ENCODE data around the gene C20orf202.

Gene C20orf202

DNA sequence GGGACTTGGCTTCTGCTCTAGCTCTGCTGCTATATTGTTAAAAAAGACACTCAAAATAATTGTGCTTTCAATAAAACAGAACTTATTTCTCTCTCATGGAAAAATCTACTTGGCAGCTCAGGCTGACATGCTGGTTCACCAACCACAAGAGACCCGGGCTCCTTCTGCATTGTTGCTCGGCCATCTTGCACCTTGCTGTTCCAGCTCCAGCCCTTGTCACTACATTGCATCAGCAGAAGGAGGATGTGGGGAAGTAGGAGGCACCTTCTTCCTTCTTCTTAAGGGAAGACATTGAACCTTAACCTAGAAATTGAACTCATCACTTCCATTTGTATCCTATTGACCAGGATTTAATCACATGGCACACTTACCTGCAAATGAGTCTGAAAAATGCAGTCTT is 6.6 kb upstream of the C20orf202 start:
- H3K4me3 ChIP-seq (ENCODE audit: low read depth, low read length): no peak overlapping the region
- TF ChIP-seq, protein P1, sequence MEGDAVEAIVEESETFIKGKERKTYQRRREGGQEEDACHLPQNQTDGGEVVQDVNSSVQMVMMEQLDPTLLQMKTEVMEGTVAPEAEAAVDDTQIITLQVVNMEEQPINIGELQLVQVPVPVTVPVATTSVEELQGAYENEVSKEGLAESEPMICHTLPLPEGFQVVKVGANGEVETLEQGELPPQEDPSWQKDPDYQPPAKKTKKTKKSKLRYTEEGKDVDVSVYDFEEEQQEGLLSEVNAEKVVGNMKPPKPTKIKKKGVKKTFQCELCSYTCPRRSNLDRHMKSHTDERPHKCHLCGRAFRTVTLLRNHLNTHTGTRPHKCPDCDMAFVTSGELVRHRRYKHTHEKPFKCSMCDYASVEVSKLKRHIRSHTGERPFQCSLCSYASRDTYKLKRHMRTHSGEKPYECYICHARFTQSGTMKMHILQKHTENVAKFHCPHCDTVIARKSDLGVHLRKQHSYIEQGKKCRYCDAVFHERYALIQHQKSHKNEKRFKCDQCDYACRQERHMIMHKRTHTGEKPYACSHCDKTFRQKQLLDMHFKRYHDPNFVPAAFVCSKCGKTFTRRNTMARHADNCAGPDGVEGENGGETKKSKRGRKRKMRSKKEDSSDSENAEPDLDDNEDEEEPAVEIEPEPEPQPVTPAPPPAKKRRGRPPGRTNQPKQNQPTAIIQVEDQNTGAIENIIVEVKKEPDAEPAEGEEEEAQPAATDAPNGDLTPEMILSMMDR (IDR thresholded peaks at IDR 0.05; ENCODE audit: control insufficient read depth, extremely low read depth, insufficient read depth): no peak
- DNase-seq (ENCODE audit: low read depth): no peak

DNA sequence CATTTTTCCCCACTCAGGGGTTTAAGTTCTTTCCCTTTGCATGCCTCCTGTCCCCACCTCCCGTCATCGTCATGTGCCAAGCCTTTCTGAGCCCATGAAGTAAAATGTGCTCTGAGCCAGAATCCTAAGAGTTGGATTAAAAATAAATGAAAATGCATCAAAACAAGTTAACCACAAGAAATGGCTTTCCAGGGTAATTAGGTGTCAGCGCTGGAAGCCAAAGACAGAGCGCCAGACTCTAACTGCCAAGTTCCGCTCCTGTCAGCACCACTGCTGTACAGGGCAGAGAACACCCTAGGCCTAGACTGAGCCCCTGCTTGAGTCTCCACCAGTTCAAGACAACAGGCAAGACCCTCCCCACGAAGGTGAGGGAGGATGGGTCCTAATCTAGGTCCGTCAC is 5.5 kb upstream of the C20orf202 start:
- H3K4me3 ChIP-seq (ENCODE audit: low read depth, low read length): no peak overlapping the region

DNA sequence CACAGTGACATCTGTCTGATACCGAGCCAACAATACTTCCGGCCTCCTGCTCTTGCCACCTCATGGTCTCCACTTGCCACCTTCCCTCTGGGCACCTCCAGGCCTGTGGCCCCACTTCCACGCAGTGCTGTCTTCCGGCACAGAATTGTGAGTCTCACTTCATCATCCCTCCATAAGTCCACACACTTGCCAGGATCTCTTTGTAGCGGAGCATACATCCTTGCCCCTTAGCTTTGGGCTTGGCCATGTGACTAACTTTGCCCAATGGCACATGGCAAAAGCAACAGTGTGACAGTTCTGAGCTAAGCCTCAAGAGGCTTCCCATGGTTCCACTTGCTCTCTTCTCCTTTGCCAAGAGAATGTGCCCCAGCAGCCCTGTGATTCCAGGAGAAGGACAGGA is 4.5 kb upstream of the C20orf202 start:
- no peak for DNase-seq (ENCODE audit: low read depth)
- no peak overlapping the region for H3K4me3 ChIP-seq (ENCODE audit: low read depth, low read length)

More for the DNA sequence above, 5.5 kb upstream of the C20orf202 start:
- DNase-seq (ENCODE audit: low read depth): no peak
- TF ChIP-seq, protein P1 (IDR thresholded peaks at IDR 0.05; ENCODE audit: control insufficient read depth, extremely low read depth, insufficient read depth): no peak

DNA sequence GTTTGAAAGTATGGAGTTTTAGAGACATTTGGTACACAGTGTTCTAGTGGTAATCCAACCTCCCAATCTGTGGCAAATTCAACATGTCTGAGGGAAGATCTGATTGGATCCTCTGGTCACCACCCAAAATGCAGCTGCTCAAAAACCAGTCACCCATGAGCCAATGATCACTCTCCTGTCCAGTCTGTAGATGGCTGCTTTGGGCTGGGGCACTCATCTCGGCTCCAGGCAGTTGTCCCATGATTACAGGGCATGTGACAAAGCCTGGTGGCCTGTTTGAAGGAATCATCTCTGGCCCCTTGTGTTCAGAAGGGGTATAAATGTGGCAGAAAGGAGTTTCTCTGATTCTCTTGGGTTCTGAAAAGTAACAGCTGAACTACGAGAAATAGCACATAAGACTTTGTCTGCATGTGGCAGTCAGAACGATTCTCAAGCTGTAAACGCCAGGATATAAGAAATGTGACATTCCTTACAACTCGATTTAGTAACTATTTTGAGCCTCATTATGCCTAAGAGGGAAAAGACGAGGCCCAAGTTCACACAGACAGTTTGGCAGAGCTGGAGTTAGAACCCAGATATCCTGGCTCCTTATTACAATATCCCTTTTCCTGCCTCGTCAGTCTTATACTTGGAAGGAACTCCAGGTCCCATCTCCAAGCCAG is 3.9 kb upstream of the C20orf202 start:
- H3K4me3 ChIP-seq (ENCODE audit: low read depth, low read length): no peak overlapping the region
- TF ChIP-seq, protein P1 (IDR thresholded peaks at IDR 0.05; ENCODE audit: control insufficient read depth, extremely low read depth, insufficient read depth): no peak
- no peak for DNase-seq (ENCODE audit: low read depth)

More for the DNA sequence above, 4.5 kb upstream of the C20orf202 start:
- TF ChIP-seq, protein P1 (IDR thresholded peaks at IDR 0.05; ENCODE audit: control insufficient read depth, extremely low read depth, insufficient read depth): no peak

DNA sequence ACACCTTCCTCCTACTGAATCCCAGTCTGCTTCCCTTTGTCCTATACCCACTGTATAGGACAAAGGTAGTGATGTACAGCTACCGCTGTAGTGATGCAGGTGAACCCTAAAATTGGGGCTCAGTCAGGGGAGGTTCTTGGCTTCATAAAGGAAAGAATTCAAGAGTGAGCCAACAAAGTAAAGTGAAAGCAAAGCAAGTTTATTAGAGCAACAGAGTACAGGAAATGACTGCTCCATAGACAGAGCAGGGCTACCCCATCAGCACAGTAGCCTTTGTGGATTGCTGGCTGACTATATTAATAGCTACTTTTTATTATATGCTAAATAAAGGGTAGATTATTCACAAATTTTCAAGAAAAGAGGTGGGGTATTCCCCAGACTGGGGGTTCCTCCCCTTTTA is 3.3 kb upstream of the C20orf202 start:
- TF ChIP-seq, protein P1 (IDR thresholded peaks at IDR 0.05; ENCODE audit: control insufficient read depth, extremely low read depth, insufficient read depth): no peak
- H3K4me3 ChIP-seq (ENCODE audit: low read depth, low read length): no peak overlapping the region
- DNase-seq (ENCODE audit: low read depth): no peak

DNA sequence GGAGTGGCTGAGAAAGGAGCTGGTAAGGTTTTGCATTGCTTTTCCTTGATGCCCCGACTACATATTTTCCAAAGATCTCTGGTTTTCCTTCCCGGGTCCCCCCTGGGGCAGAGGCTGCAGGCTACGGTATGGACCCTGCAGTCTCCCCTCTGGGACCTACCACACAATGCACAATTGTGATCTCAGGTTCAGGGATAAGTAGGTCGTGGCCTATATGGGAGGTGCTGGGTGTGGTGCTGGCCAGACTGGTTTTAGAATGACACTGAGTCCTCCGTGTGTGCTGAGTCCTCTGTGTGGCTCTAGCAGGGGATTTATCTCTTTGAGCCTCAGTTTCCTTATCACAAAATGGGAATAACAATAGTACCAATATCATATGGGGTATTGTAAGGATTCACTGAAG is 376 bp downstream of the C20orf202 start:
- no peak overlapping the region for H3K4me3 ChIP-seq (ENCODE audit: low read depth, low read length)
- no peak for DNase-seq (ENCODE audit: low read depth)
- TF ChIP-seq, protein P1 (IDR thresholded peaks at IDR 0.05; ENCODE audit: control insufficient read depth, extremely low read depth, insufficient read depth): no peak

DNA sequence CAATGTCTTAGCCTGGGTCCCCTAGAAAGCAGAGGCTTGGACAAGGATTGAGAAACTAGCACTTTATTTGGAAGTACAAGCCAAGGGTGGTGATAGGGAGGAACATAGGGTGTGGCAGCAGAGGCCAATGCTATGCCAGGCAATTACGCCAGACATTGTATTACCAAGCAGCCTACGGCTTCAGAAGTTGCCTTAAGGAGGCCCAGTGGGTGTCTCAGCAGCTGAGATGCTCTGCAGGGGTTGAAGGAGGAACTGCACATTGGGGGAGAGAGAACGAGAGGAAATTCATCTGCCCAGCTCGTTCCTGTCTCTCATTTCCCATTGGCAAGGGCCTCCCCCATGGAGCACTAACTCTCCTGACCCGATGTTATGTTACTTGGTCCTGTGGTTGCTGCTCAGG is 859 bp downstream of the C20orf202 start:
- no peak for DNase-seq (ENCODE audit: low read depth)
- no peak overlapping the region for H3K4me3 ChIP-seq (ENCODE audit: low read depth, low read length)

More for the DNA sequence above, 859 bp downstream of the C20orf202 start:
- TF ChIP-seq, protein P1 (IDR thresholded peaks at IDR 0.05; ENCODE audit: control insufficient read depth, extremely low read depth, insufficient read depth): no peak

Data from LNCaP clone FGC (cell line).